Left lung (tissue), 10 donors: ENCODE measurements around the gene QSER1. TPM values are rescaled to one million over a fixed set of nuclear protein-coding genes. Genes with fewer than 3 reads are reported as not detected.
"Not testable (repeated sequence)": the region's sequence is repeated elsewhere in the genome, so short reads cannot be mapped to it uniquely, and the experiment has no call there.

Experiments used
- ATAC-seq: fragments of 200-7000 bp; cut with Tn5 transposase; one replicate; pipeline ENCODE4 v1.9.1; 2020; ENCODE audit warnings: moderate library complexity
- DNase-seq, 4 donors: peaks; one replicate each; pipeline ENCODE4 v3.0.0-alpha.2; 2013 to 2020
- H3K27ac ChIP-seq, 2 donors: fragments of 200-600 bp; sonication (generic) in 1 of 2; one replicate each; pipeline versions ENCODE4 v1.5.0 to v1.8.0; 2020 to 2021
- H3K27me3 ChIP-seq, 2 donors: fragments of 200-600 bp; sonication (generic) in 1 of 2; one replicate each; pipeline versions ENCODE4 v1.5.0 to v1.8.0; 2020 to 2021
- H3K36me3 ChIP-seq, 2 donors: fragments of 200-600 bp; sonication (generic) in 1 of 2; one replicate each; pipeline versions ENCODE4 v1.5.0 to v1.8.0; 2020 to 2021
- H3K4me1 ChIP-seq, 2 donors: fragments of 200-600 bp; one replicate each; pipeline ENCODE4 v1.8.0; 2021
- H3K4me3 ChIP-seq, 2 donors: fragments of 200-600 bp; sonication (generic) in 1 of 2; one replicate each; pipeline versions ENCODE4 v1.5.0 to v1.8.0; 2020 to 2021; ENCODE audit warnings: mild to moderate bottlenecking in 1 of 2
- H3K9me3 ChIP-seq, 2 donors: fragments of 200-600 bp; sonication (generic) in 1 of 2; one replicate each; pipeline versions ENCODE4 v1.5.0 to v1.8.0; 2020 to 2021
- CTCF ChIP-seq, 2 donors: fragments of 200-600 bp; sonication (generic) in 1 of 2; IDR thresholded peaks; one replicate each; pipeline versions ENCODE4 v1.5.0 to v1.8.0; 2021; ENCODE audit warnings: antibody characterized with exemption in 2 of 2
- intact Hi-C, 2 donors: fragments of 100-400 bp; cut with DNase I; formaldehyde crosslinking; loops; one replicate each; pipeline versions ENCODE4 v1.11.2 to v1.14.2; 2022
- polyA plus RNA-seq, 6 donors: library from polyadenylated mRNA; unstranded; fragments of 120-200 nt; gene quantifications; one replicate each; pipeline ENCODE4 v1.2.1, GENCODE V29; 2013; ENCODE audit not compliant: insufficient read length in 6 of 6
- total RNA-seq, 2 donors: library from RNA; stranded (reverse); fragmentation: NEBNext Ultra II Directional; extraction: Animal tissue kit (Norgen Biotek cat#: 25700); gene quantifications; one replicate each; pipeline ENCODE4 v1.2.1, GENCODE V29; 2021
- donor health status: DM: no; HTN: yes; CAD: no.
- donor health status: DM: no; HTN: no; CAD: no.

The QSER1 gene
- total and polyA plus RNA-seq, 8 donors, result 23.4 to 47.4 (median 41.0) TPM

GRCh38 chr11:32968541-32968940, 75.9 kb downstream of the QSER1 start:
- TF ChIP-seq CTCF (IDR thresholded peaks at IDR 0.05), result no peak
- no peaks in the 10 kb centered on the region for H3K27me3 ChIP-seq
- peaks cover 0 to 33% of the 10 kb centered on the region in 2 donors for H3K36me3 ChIP-seq
- H3K4me3 ChIP-seq, result no peak overlapping the region
- H3K4me1 ChIP-seq, result no peaks in the 10 kb centered on the region
- ATAC-seq (no peak), DNase-seq (no peak)
- no peaks in the 10 kb centered on the region for H3K9me3 ChIP-seq
- intact Hi-C loops, result no loop called here
- H3K27ac ChIP-seq, result no peak overlapping the region

GRCh38 chr11:32972233-32972632, 79.6 kb downstream of the QSER1 start:
- intact Hi-C loops, H3K27me3 ChIP-seq, DNase-seq, H3K9me3 ChIP-seq, H3K4me1 ChIP-seq, ATAC-seq, H3K27ac ChIP-seq, H3K4me3 ChIP-seq: not testable (repeated sequence)
- peaks cover 0 to 61% of the 10 kb centered on the region in 2 donors for H3K36me3 ChIP-seq

GRCh38 chr11:32972781-32973180, 80.2 kb downstream of the QSER1 start:
- Histone ChIP-seq H3K4me1 (no peaks in the 10 kb centered on the region), H3K9me3 (no peaks in the 10 kb centered on the region), H3K27me3 (no peaks in the 10 kb centered on the region), H3K4me3 (no peak overlapping the region), H3K36me3 (peaks cover 0 to 61% of the 10 kb centered on the region in 2 donors), H3K27ac (no peak overlapping the region)
- DNase-seq (no peak), ATAC-seq (no peak)
- TF ChIP-seq CTCF (IDR thresholded peaks at IDR 0.05), result no peak
- intact Hi-C loops, result no loop called here

GRCh38 chr11:32982626-32983025, 90.0 kb downstream of the QSER1 start:
- ATAC-seq (no peak), DNase-seq (no peak)
- Histone ChIP-seq H3K4me1 (no peaks in the 10 kb centered on the region), H3K9me3 (no peaks in the 10 kb centered on the region), H3K4me3 (no peak overlapping the region), H3K27me3 (no peaks in the 10 kb centered on the region), H3K27ac (no peak overlapping the region), H3K36me3 (peaks cover 0 to 12% of the 10 kb centered on the region in 2 donors)
- intact Hi-C loops, result no loop called here
- no peak for TF ChIP-seq CTCF (IDR thresholded peaks at IDR 0.05)

GRCh38 chr11:32983506-32983905, 90.9 kb downstream of the QSER1 start:
- H3K9me3 ChIP-seq, result no peaks in the 10 kb centered on the region
- no peaks in the 10 kb centered on the region for H3K4me1 ChIP-seq
- H3K36me3 ChIP-seq, result peaks cover 0 to 8% of the 10 kb centered on the region in 2 donors
- ATAC-seq, result no peak
- H3K27ac ChIP-seq, result no peak overlapping the region
- H3K27me3 ChIP-seq, result no peaks in the 10 kb centered on the region
- intact Hi-C loops, result no loop called here
- no peak for TF ChIP-seq CTCF (IDR thresholded peaks at IDR 0.05)
- H3K4me3 ChIP-seq, result no peak overlapping the region
- DNase-seq, result no peak

- H3K9me3 ChIP-seq, result no peaks in the 10 kb centered on the region
- no peaks in the 10 kb centered on the region for H3K4me1 ChIP-seq
- TF ChIP-seq CTCF (IDR thresholded peaks at IDR 0.05), result no peak
- H3K27me3 ChIP-seq, result no peaks in the 10 kb centered on the region
- no peak overlapping the region for H3K27ac ChIP-seq
- ATAC-seq, result no peak
- DNase-seq, result no peak
- H3K4me3 ChIP-seq, result no peak overlapping the region
- H3K36me3 ChIP-seq, result no peaks in the 10 kb centered on the region
- intact Hi-C loops, result no loop called here
These were observed 93.0 kb downstream of the QSER1 start for GRCh38 chr11:32985600-32985999.
